22Rv1 (cell line): ENCODE data around the gene MLLT3.
A peak's percentile ranks its signal among the peaks of the same experiment; 100 is the strongest.

Experiments used
- H3K27ac ChIP-seq: fragments of 450-650 bp; 2 replicates; pipeline ENCODE4 v1.5.1; 2017
- CTCF ChIP-seq: fragments of 450-650 bp; IDR thresholded peaks from 2 replicates; pipeline ENCODE4 v1.5.1; 2017; ENCODE audit warnings: mild to moderate bottlenecking
- ZFX ChIP-seq: fragments of 450-650 bp; IDR thresholded peaks from 2 replicates; pipeline ENCODE4 v1.6.1; 2017; ENCODE audit warnings: antibody characterized with exemption, borderline replicate concordance

Gene MLLT3

GRCh38 chr9:20619487-20620200 lies 2.7 kb downstream of the MLLT3 start:
- peak overlapping the region; percentile 83 for H3K27ac ChIP-seq
- no peak for TF ChIP-seq CTCF
- no peak for TF ChIP-seq ZFX

GRCh38 chr9:20618361-20618802 lies 3.9 kb downstream of the MLLT3 start:
- H3K27ac ChIP-seq: peak overlapping the region; percentile 83
- TF ChIP-seq ZFX (no peak), CTCF (no peak)

GRCh38 chr9:20616808-20617207 lies 5.5 kb downstream of the MLLT3 start:
- H3K27ac ChIP-seq: no peak overlapping the region
- TF ChIP-seq CTCF: no peak
- no peak for TF ChIP-seq ZFX

GRCh38 chr9:20614602-20615216 lies 7.6 kb downstream of the MLLT3 start:
- no peak overlapping the region for H3K27ac ChIP-seq
- no peak for TF ChIP-seq ZFX
- TF ChIP-seq CTCF: no peak

GRCh38 chr9:20611691-20612287 lies 10.5 kb downstream of the MLLT3 start:
- H3K27ac ChIP-seq: no peak overlapping the region
- TF ChIP-seq ZFX: no peak
- TF ChIP-seq CTCF: peak; percentile 52

GRCh38 chr9:20610591-20610990 lies 11.7 kb downstream of the MLLT3 start:
- no peak overlapping the region for H3K27ac ChIP-seq
- TF ChIP-seq ZFX (no peak), CTCF (no peak)

GRCh38 chr9:20608582-20608981 lies 13.7 kb downstream of the MLLT3 start:
- H3K27ac ChIP-seq: no peak overlapping the region
- TF ChIP-seq ZFX: no peak
- TF ChIP-seq CTCF: no peak
